ENCODE measurements around the gene NTF4. TPM values are rescaled to one million over a fixed set of nuclear protein-coding genes. Genes with fewer than 3 reads are reported as not detected.

The NTF4 gene
- total RNA-seq, 1 donor from 2014 or later: not detected

DNA sequence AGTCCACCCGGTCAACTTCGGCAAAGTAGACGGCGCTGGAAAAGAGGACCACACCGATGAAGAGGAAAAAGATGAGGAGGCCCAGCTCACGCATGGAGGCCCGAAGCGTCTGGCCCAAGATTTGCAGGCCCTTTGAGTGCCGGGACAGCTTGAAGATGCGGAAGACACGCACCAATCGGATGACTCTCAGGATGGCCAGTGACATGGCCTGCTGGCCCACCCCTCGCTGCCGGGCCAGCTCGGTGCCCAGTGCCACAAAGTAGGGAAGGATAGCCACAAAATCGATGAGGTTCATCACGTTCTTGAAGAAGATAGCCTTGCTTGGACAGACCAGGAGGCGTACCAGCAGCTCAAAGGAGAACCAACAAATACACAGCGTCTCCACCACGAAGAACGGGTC lies 5.8 kb upstream of the NTF4 start:
- POLR2A ChIA-PET: no interaction called here

GRCh38 chr19:49069026-49069425 lies 4.4 kb upstream of the NTF4 start:
- no peak overlapping the region for H3K4me3 Mint-ChIP-seq
- TF ChIP-seq, protein P1, sequence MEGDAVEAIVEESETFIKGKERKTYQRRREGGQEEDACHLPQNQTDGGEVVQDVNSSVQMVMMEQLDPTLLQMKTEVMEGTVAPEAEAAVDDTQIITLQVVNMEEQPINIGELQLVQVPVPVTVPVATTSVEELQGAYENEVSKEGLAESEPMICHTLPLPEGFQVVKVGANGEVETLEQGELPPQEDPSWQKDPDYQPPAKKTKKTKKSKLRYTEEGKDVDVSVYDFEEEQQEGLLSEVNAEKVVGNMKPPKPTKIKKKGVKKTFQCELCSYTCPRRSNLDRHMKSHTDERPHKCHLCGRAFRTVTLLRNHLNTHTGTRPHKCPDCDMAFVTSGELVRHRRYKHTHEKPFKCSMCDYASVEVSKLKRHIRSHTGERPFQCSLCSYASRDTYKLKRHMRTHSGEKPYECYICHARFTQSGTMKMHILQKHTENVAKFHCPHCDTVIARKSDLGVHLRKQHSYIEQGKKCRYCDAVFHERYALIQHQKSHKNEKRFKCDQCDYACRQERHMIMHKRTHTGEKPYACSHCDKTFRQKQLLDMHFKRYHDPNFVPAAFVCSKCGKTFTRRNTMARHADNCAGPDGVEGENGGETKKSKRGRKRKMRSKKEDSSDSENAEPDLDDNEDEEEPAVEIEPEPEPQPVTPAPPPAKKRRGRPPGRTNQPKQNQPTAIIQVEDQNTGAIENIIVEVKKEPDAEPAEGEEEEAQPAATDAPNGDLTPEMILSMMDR (IDR thresholded peaks at IDR 0.05): no peak
- H3K27me3 Mint-ChIP-seq: peaks cover 56% of the 10 kb centered on the region
- peaks cover 14% of the 10 kb centered on the region for H3K4me1 Mint-ChIP-seq
- POLR2A ChIA-PET: no interaction called here
- DNase-seq (no peak), ATAC-seq (ENCODE audit: low read depth) (no peak)
- CTCF ChIA-PET: no interaction called here
- H3K9me3 Mint-ChIP-seq: no peaks in the 10 kb centered on the region
- no peak overlapping the region for H3K27ac Mint-ChIP-seq
- no peaks in the 10 kb centered on the region for H3K36me3 Mint-ChIP-seq (ENCODE audit: low read depth)
- intact Hi-C loops (cut with micrococcal nuclease): no loop called here

More for the DNA sequence above, 5.8 kb upstream of the NTF4 start:
- Mint-ChIP-seq H3K9me3 (no peaks in the 10 kb centered on the region), H3K4me1 (peaks cover 17% of the 10 kb centered on the region), H3K36me3 (ENCODE audit: low read depth) (no peaks in the 10 kb centered on the region), H3K27me3 (peaks cover 64% of the 10 kb centered on the region), H3K4me3 (no peak overlapping the region), H3K27ac (no peak overlapping the region)
- DNase-seq (no peak), ATAC-seq (ENCODE audit: low read depth) (no peak)
- intact Hi-C loops (cut with micrococcal nuclease): no loop called here
- CTCF ChIA-PET: interaction anchor here (1.3 to 1.6 kb wide), 2 partner anchors 71 to 128 kb away, joined by 3 to 4 read pairs; no protein-coding TSS in a partner anchor
- TF ChIP-seq, protein P1 (IDR thresholded peaks at IDR 0.05): no peak

DNA sequence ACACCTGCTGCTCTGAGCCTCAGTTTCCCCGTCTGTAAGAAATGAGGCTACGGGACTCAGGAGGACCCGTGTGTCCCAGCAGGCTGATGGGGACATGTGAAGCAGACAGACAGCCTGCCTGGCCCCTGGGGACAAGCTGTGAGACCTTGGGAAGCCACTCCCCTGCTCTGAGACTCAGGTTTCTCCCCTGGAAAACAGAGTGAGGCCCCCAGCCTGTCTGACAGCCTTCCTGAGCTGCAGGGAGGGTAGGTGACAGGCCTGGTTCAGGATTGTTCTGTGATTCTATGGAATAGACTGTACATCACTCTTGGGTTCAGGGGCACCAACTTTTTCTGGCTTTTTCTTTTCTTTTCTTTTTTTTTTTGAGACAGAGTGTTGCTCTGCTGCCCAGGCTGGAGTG lies 2.9 kb upstream of the NTF4 start:
- ChIA-PET POLR2A (no interaction called here), CTCF (no interaction called here)
- no peak overlapping the region for H3K27ac Mint-ChIP-seq
- H3K27me3 Mint-ChIP-seq: peaks cover 43% of the 10 kb centered on the region
- DNase-seq (no peak), ATAC-seq (ENCODE audit: low read depth) (no peak)
- H3K4me1 Mint-ChIP-seq: peaks cover 4% of the 10 kb centered on the region
- TF ChIP-seq, protein P1 (IDR thresholded peaks at IDR 0.05): no peak
- H3K36me3 Mint-ChIP-seq (ENCODE audit: low read depth): no peaks in the 10 kb centered on the region
- no peak overlapping the region for H3K4me3 Mint-ChIP-seq
- no peaks in the 10 kb centered on the region for H3K9me3 Mint-ChIP-seq
- intact Hi-C loops (cut with micrococcal nuclease): no loop called here

- Mint-ChIP-seq H3K36me3 (ENCODE audit: low read depth) (no peaks in the 10 kb centered on the region), H3K4me1 (no peaks in the 10 kb centered on the region), H3K27ac (no peak overlapping the region), H3K27me3 (peaks cover 45% of the 10 kb centered on the region), H3K9me3 (no peaks in the 10 kb centered on the region), H3K4me3 (no peak overlapping the region)
- ATAC-seq (ENCODE audit: low read depth) (no peak), DNase-seq (no peak)
- TF ChIP-seq, protein P1 (IDR thresholded peaks at IDR 0.05): no peak
- CTCF ChIA-PET: interaction anchor here (0.7 kb wide), 1 partner anchor 143 kb away, joined by 3 read pairs; no protein-coding TSS in a partner anchor
- intact Hi-C loops (cut with micrococcal nuclease): no loop called here
- POLR2A ChIA-PET: interaction anchor here (0.8 kb wide), 1 partner anchor 83 kb away, joined by 3 read pairs; no protein-coding TSS in a partner anchor
Observed at GRCh38 chr19:49065905-49066512, 1.4 kb upstream of the NTF4 start.

GRCh38 chr19:49064029-49064629 lies 489 bp downstream of the NTF4 start:
- H3K9me3 Mint-ChIP-seq: no peaks in the 10 kb centered on the region
- H3K27me3 Mint-ChIP-seq: peaks cover 42% of the 10 kb centered on the region
- H3K4me3 Mint-ChIP-seq: no peak overlapping the region
- intact Hi-C loops (cut with micrococcal nuclease): no loop called here
- no peaks in the 10 kb centered on the region for H3K4me1 Mint-ChIP-seq
- POLR2A ChIA-PET: no interaction called here
- no peak for ATAC-seq (ENCODE audit: low read depth)
- DNase-seq: no peak
- no peaks in the 10 kb centered on the region for H3K36me3 Mint-ChIP-seq (ENCODE audit: low read depth)
- no peak overlapping the region for H3K27ac Mint-ChIP-seq
- TF ChIP-seq, protein P1 (IDR thresholded peaks at IDR 0.05): no peak
- CTCF ChIA-PET: no interaction called here
